Measurements from ENCODE around the gene FAS. TPM values are rescaled to one million over a fixed set of nuclear protein-coding genes. Genes with fewer than 3 reads are reported as not detected.

Gene FAS
- total RNA-seq, 3 donors from 2014 or later (not counting 1 experiment from before 2014, with no cell fraction given), result 17.3 to 29.9 (median 26.5) TPM

DNA sequence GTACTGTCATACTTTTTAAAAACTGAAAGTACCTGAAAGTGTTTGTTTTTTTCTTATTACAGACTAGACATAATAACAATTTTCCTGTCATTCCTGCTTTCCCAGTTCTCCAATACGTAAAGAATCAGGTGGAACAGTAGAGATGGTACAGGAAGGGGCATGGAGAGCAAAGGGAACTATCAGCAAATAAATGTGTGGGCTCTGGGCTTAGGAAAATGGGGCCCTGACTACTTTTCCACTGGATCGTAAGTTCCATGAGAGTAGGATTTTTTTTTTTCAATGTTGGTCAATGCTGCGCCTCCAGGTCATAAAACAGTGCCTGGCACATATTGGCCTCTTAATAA, 15.2 kb upstream of the FAS start:
- Histone ChIP-seq H3K36me3 (ENCODE audit: control insufficient read depth, insufficient read depth, low read length) (no peaks in the 10 kb centered on the region), H3K27ac (ENCODE audit: low read length) (peak overlapping the region; percentile 66), H3K27me3 (ENCODE audit: control insufficient read depth, insufficient read depth, low read length) (no peaks in the 10 kb centered on the region), H3K4me3 (ENCODE audit: low read length) (peak overlapping the region; percentile 56), H3K4me1 (ENCODE audit: control insufficient read depth, insufficient read depth, low read length) (peaks cover 6% of the 10 kb centered on the region), H3K9me3 (ENCODE audit: control insufficient read depth, insufficient read depth, low read length) (no peaks in the 10 kb centered on the region)
- DNase-seq (peak in 1 of 2 donors; percentile 23), ATAC-seq (peak in 2 of 3 donors; percentile 7 to 30)
- WGBS (ENCODE audit: insufficient coverage), result 75% methylated on average over 3 of the region's 3 CpGs
- TF ChIP-seq, protein P1, sequence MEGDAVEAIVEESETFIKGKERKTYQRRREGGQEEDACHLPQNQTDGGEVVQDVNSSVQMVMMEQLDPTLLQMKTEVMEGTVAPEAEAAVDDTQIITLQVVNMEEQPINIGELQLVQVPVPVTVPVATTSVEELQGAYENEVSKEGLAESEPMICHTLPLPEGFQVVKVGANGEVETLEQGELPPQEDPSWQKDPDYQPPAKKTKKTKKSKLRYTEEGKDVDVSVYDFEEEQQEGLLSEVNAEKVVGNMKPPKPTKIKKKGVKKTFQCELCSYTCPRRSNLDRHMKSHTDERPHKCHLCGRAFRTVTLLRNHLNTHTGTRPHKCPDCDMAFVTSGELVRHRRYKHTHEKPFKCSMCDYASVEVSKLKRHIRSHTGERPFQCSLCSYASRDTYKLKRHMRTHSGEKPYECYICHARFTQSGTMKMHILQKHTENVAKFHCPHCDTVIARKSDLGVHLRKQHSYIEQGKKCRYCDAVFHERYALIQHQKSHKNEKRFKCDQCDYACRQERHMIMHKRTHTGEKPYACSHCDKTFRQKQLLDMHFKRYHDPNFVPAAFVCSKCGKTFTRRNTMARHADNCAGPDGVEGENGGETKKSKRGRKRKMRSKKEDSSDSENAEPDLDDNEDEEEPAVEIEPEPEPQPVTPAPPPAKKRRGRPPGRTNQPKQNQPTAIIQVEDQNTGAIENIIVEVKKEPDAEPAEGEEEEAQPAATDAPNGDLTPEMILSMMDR (IDR thresholded peaks at IDR 0.05), result no peak
- peak overlapping the region; percentile 90 to 92 for H3K27ac Mint-ChIP-seq
- H3K9me3 Mint-ChIP-seq, result no peaks in the 10 kb centered on the region
- intact Hi-C loops (cut with micrococcal nuclease), result loop anchor here (2.0 kb wide), 1 partner anchor 15 kb away; the partner anchor contains the start of gene FAS
- H3K36me3 Mint-ChIP-seq, result no peaks in the 10 kb centered on the region
- H3K27me3 Mint-ChIP-seq (ENCODE audit: low read depth in 2 of 2), result no peaks in the 10 kb centered on the region
- peak overlapping the region; percentile 96 for H3K4me3 Mint-ChIP-seq
- peaks cover 9 to 11% of the 10 kb centered on the region in 2 donors for H3K4me1 Mint-ChIP-seq

DNA sequence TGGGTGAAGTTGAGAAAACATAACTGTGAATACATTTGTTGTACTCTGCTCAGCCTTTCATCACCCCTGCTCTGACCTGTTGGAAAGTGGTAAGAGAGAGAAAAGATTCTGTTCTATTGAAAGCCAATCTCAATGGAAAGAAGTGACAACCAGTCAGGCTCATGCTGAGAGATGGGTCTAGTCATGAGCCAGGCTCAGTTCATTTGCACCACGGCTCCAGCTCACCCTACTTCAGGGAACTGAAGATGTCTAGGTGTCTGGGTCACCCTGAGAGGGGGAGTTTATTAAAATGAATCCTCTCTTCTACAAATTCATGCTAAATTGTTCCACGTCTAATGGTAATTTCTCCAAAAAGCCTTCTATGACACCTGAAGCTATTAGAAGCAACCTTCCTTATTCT, 12.1 kb upstream of the FAS start:
- H3K9me3 Mint-ChIP-seq, result no peaks in the 10 kb centered on the region
- no peak for DNase-seq
- H3K36me3 Mint-ChIP-seq, result no peaks in the 10 kb centered on the region
- Histone ChIP-seq H3K4me1 (ENCODE audit: control insufficient read depth, insufficient read depth, low read length) (peaks cover 6% of the 10 kb centered on the region), H3K9me3 (ENCODE audit: control insufficient read depth, insufficient read depth, low read length) (no peaks in the 10 kb centered on the region), H3K36me3 (ENCODE audit: control insufficient read depth, insufficient read depth, low read length) (no peaks in the 10 kb centered on the region), H3K4me3 (ENCODE audit: low read length) (no peak overlapping the region), H3K27me3 (ENCODE audit: control insufficient read depth, insufficient read depth, low read length) (no peaks in the 10 kb centered on the region), H3K27ac (ENCODE audit: low read length) (no peak overlapping the region)
- peaks cover 9 to 11% of the 10 kb centered on the region in 2 donors for H3K4me1 Mint-ChIP-seq
- H3K27ac Mint-ChIP-seq, result no peak overlapping the region
- no peak overlapping the region for H3K4me3 Mint-ChIP-seq
- H3K27me3 Mint-ChIP-seq (ENCODE audit: low read depth in 2 of 2), result no peaks in the 10 kb centered on the region
- 100% methylated on average over 1 of the region's 2 CpGs for WGBS (ENCODE audit: insufficient coverage)
- ATAC-seq, result no peak
- intact Hi-C loops (cut with micrococcal nuclease), result no loop called here
- TF ChIP-seq, protein P1 (IDR thresholded peaks at IDR 0.05), result no peak

GRCh38 chr10:88979153-88979562, 11.4 kb upstream of the FAS start:
- Histone ChIP-seq H3K9me3 (ENCODE audit: control insufficient read depth, insufficient read depth, low read length) (no peaks in the 10 kb centered on the region), H3K4me3 (ENCODE audit: low read length) (no peak overlapping the region), H3K27ac (ENCODE audit: low read length) (no peak overlapping the region), H3K36me3 (ENCODE audit: control insufficient read depth, insufficient read depth, low read length) (no peaks in the 10 kb centered on the region), H3K27me3 (ENCODE audit: control insufficient read depth, insufficient read depth, low read length) (no peaks in the 10 kb centered on the region), H3K4me1 (ENCODE audit: control insufficient read depth, insufficient read depth, low read length) (peaks cover 6% of the 10 kb centered on the region)
- intact Hi-C loops (cut with micrococcal nuclease), result no loop called here
- Mint-ChIP-seq H3K27ac (peak overlapping the region in 1 of 2 donors; percentile 7), H3K4me3 (no peak overlapping the region), H3K4me1 (peaks cover 9 to 11% of the 10 kb centered on the region in 2 donors), H3K36me3 (no peaks in the 10 kb centered on the region), H3K9me3 (no peaks in the 10 kb centered on the region), H3K27me3 (ENCODE audit: low read depth in 2 of 2) (no peaks in the 10 kb centered on the region)
- ATAC-seq (no peak), DNase-seq (no peak)
- 22% methylated on average over 5 of the region's 5 CpGs for WGBS (ENCODE audit: insufficient coverage)
- TF ChIP-seq, protein P1 (IDR thresholded peaks at IDR 0.05), result no peak

DNA sequence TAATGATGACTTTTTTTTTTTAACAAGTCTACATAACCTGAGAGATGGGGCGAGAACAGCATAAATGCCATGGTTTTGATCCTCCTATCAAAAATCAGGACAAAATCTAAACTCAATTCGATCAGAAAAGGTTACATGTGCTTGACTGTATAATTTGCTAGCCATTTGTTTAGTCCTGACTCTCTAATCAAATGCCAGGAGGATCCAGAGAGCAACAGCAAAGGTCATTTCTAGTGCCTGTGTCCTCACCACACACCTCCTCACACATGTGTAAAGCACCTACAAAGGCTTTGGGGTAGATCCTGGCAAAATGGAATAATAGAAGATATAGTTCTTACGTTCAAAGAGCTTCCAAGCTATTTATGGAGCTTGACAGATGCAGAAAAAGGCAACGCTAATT, 11.0 kb upstream of the FAS start:
- intact Hi-C loops (cut with micrococcal nuclease), result no loop called here
- no peaks in the 10 kb centered on the region for H3K9me3 Mint-ChIP-seq

More for the DNA sequence above, 11.0 kb upstream of the FAS start:
- H3K9me3 ChIP-seq (ENCODE audit: control insufficient read depth, insufficient read depth, low read length), result no peaks in the 10 kb centered on the region
- Mint-ChIP-seq H3K4me1 (peaks cover 9 to 11% of the 10 kb centered on the region in 2 donors), H3K27ac (peak overlapping the region in 1 of 2 donors; percentile 7), H3K36me3 (no peaks in the 10 kb centered on the region), H3K4me3 (no peak overlapping the region), H3K27me3 (ENCODE audit: low read depth in 2 of 2) (no peaks in the 10 kb centered on the region)
- TF ChIP-seq, protein P1 (IDR thresholded peaks at IDR 0.05), result no peak
- no peaks in the 10 kb centered on the region for H3K27me3 ChIP-seq (ENCODE audit: control insufficient read depth, insufficient read depth, low read length)
- H3K27ac ChIP-seq (ENCODE audit: low read length), result no peak overlapping the region
- H3K4me1 ChIP-seq (ENCODE audit: control insufficient read depth, insufficient read depth, low read length), result peaks cover 4% of the 10 kb centered on the region
- ATAC-seq (no peak), DNase-seq (no peak)
- H3K4me3 ChIP-seq (ENCODE audit: low read length), result no peak overlapping the region
- WGBS (ENCODE audit: insufficient coverage), result 85% methylated on average over 4 of the region's 4 CpGs
- no peaks in the 10 kb centered on the region for H3K36me3 ChIP-seq (ENCODE audit: control insufficient read depth, insufficient read depth, low read length)

Measured in natural killer cell (primary cell).